ENCODE results near the gene FAM13C. TPM values are rescaled to one million over a fixed set of nuclear protein-coding genes. Genes with fewer than 3 reads are reported as not detected.

Gene FAM13C
- total RNA-seq, 4 donors from 2014 or later, result 45.1 to 62.9 (median 53.1) TPM

DNA sequence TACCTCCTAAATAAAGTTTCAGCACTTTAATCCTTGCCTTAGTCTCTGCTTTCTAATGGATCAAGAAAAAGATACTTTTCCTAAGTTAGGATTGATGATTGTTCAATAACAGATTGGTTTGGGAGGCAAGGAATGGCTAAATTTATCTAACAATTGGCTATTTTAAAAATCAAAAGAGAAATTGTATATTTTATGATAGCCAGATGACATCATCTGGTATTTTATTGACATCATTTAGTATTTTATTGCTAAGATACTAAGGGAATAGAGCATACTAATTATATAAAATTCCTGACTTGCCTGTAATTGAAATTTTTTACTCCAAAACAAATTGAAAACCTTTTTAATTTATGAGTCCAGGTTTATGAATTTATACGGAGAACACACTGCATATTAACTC lies 19.3 kb upstream of the FAM13C start:
- 70% methylated on average over 1 of the region's 1 CpG for WGBS
- peaks cover 0 to 18% (median 10%) of the 10 kb centered on the region in 4 donors for H3K4me1 ChIP-seq
- H3K9me3 ChIP-seq, result no peaks in the 10 kb centered on the region
- peak overlapping the region in 2 of 4 donors; percentile 53 to 66 for H3K27ac ChIP-seq (replicated peaks in 1 of 4)
- no peaks in the 10 kb centered on the region for H3K27me3 ChIP-seq
- no peaks in the 10 kb centered on the region for H3K36me3 ChIP-seq
- no peak for DNase-seq (ENCODE audit: extremely low spot score)
- H3K4me3 ChIP-seq, result no peak overlapping the region
- TF ChIP-seq POLR2A (IDR thresholded peaks at IDR 0.05; ENCODE audit: low read depth) (no peak), POLR2AphosphoS5 (IDR thresholded peaks at IDR 0.05) (no peak), EP300 (IDR thresholded peaks at IDR 0.05) (no peak)
- TF ChIP-seq, protein P1, sequence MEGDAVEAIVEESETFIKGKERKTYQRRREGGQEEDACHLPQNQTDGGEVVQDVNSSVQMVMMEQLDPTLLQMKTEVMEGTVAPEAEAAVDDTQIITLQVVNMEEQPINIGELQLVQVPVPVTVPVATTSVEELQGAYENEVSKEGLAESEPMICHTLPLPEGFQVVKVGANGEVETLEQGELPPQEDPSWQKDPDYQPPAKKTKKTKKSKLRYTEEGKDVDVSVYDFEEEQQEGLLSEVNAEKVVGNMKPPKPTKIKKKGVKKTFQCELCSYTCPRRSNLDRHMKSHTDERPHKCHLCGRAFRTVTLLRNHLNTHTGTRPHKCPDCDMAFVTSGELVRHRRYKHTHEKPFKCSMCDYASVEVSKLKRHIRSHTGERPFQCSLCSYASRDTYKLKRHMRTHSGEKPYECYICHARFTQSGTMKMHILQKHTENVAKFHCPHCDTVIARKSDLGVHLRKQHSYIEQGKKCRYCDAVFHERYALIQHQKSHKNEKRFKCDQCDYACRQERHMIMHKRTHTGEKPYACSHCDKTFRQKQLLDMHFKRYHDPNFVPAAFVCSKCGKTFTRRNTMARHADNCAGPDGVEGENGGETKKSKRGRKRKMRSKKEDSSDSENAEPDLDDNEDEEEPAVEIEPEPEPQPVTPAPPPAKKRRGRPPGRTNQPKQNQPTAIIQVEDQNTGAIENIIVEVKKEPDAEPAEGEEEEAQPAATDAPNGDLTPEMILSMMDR (IDR thresholded peaks at IDR 0.05), result no peak
- intact Hi-C loops (cut with DNase I), result loop anchor here (10.0 kb wide), 1 partner anchor 203 kb away; no protein-coding TSS in a partner anchor

DNA sequence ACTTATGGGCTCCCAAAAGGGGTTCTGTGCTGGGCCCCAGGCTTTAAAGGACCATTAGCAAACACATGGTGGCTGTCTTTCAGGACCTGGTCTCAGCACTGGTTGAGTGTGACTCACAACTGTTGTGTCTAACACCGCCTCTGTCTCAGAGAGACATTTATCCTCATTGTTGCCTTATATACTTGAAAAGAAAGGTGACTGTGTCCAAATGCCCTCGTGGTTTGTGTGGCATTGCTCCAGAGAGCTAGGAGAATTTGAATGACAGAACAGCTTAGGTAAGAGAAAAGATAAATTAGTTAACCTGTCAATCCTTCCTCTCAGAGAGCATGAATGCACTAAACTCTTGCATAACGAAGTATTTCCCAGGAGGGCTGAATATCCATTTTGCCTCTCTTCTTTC lies 14.5 kb upstream of the FAM13C start:
- no peak overlapping the region for H3K27ac ChIP-seq (replicated peaks in 1 of 4)
- peaks cover 0 to 24% (median 17%) of the 10 kb centered on the region in 4 donors for H3K4me1 ChIP-seq
- H3K4me3 ChIP-seq, result no peak overlapping the region
- no peaks in the 10 kb centered on the region for H3K27me3 ChIP-seq
- WGBS, result 86% methylated on average over 3 of the region's 3 CpGs
- no peaks in the 10 kb centered on the region for H3K9me3 ChIP-seq
- DNase-seq (ENCODE audit: extremely low spot score), result no peak
- H3K36me3 ChIP-seq, result no peaks in the 10 kb centered on the region
- TF ChIP-seq EP300 (IDR thresholded peaks at IDR 0.05) (no peak), POLR2A (IDR thresholded peaks at IDR 0.05; ENCODE audit: low read depth) (no peak), POLR2AphosphoS5 (IDR thresholded peaks at IDR 0.05) (no peak)
- TF ChIP-seq, protein P1 (IDR thresholded peaks at IDR 0.05), result no peak
- intact Hi-C loops (cut with DNase I), result no loop called here

DNA sequence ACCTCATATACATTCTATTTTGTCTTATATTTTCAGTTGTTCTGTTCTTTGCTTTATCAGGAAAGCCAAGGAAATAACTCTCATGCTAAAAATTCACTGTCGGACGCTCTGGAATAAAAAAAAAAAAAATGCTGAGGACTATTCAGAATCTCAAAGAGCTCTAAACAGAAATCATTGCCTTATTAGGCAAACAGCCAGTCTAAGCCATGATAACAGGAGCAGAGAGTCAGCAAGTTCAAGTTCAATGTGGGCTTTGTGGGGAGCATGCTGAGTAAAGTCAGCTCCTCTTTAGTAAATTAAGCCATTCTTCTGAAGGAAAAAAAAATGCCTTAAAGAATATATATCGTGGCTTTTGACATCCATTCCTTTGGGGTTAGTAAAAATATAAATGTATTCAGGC lies 13.6 kb upstream of the FAM13C start:
- Histone ChIP-seq H3K36me3 (no peaks in the 10 kb centered on the region), H3K4me1 (peaks cover 0 to 24% (median 17%) of the 10 kb centered on the region in 4 donors), H3K27me3 (no peaks in the 10 kb centered on the region), H3K27ac (replicated peaks in 1 of 4) (no peak overlapping the region), H3K9me3 (no peaks in the 10 kb centered on the region), H3K4me3 (no peak overlapping the region)
- WGBS, result 72% methylated on average over 3 of the region's 3 CpGs
- TF ChIP-seq EP300 (IDR thresholded peaks at IDR 0.05) (no peak), POLR2A (IDR thresholded peaks at IDR 0.05; ENCODE audit: low read depth) (no peak), POLR2AphosphoS5 (IDR thresholded peaks at IDR 0.05) (no peak)
- TF ChIP-seq, protein P1 (IDR thresholded peaks at IDR 0.05), result no peak
- no peak for DNase-seq (ENCODE audit: extremely low spot score)
- intact Hi-C loops (cut with DNase I), result no loop called here

DNA sequence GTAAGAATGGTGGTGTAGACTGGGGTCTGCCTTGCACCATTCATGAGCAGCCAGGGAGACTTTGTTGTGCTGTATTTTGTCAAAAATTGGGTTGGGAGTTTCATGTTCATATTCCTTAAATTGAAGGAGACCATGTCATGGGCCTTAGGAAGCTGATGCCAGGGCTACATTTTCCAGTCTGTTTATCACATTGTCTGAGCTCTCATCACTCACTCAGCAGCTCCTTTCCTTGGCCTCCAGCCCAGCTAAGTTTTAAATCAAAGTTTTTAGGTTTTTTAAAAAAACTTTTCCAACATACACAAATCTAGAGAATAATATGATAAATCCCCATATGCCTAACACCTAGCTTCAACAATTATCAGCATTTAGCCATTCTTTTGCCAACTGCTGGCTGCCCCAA lies 12.6 kb upstream of the FAM13C start:
- Histone ChIP-seq H3K27me3 (no peaks in the 10 kb centered on the region), H3K4me1 (peaks cover 0 to 24% (median 17%) of the 10 kb centered on the region in 4 donors), H3K27ac (replicated peaks in 1 of 4) (no peak overlapping the region), H3K4me3 (no peak overlapping the region), H3K36me3 (no peaks in the 10 kb centered on the region), H3K9me3 (no peaks in the 10 kb centered on the region)
- TF ChIP-seq, protein P1 (IDR thresholded peaks at IDR 0.05), result no peak
- no peak for TF ChIP-seq POLR2AphosphoS5 (IDR thresholded peaks at IDR 0.05)
- TF ChIP-seq EP300 (IDR thresholded peaks at IDR 0.05), result no peak
- no peak for TF ChIP-seq POLR2A (IDR thresholded peaks at IDR 0.05; ENCODE audit: low read depth)
- no peak for DNase-seq (ENCODE audit: extremely low spot score)
- intact Hi-C loops (cut with DNase I), result no loop called here

DNA sequence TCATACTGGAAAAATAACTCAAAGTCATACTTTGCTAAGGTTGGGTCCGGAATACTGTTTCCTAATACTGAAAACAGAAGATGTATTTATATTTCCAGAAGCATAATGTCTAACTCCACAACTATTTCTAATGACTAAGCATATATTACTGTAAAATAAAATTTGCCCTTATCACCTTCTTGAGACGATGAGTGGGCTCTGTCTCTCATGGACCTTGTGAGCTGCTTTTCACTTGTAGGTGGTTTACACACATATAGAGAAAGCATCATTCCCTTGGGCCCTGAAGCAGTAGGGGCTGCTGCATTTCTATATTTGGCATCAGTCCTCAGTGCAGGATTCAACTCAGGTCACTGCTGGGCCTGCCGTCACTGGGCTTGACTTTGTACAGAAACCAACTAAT lies 10.7 kb upstream of the FAM13C start:
- Histone ChIP-seq H3K27me3 (no peaks in the 10 kb centered on the region), H3K9me3 (no peaks in the 10 kb centered on the region), H3K27ac (replicated peaks in 1 of 4) (peak overlapping the region; percentile 24 to 41 (median 28)), H3K4me3 (no peak overlapping the region), H3K4me1 (peaks cover 0 to 24% (median 17%) of the 10 kb centered on the region in 4 donors), H3K36me3 (no peaks in the 10 kb centered on the region)
- 43% methylated on average over 3 of the region's 3 CpGs for WGBS
- no peak for TF ChIP-seq EP300 (IDR thresholded peaks at IDR 0.05)
- no peak for TF ChIP-seq POLR2A (IDR thresholded peaks at IDR 0.05; ENCODE audit: low read depth)
- TF ChIP-seq POLR2AphosphoS5 (IDR thresholded peaks at IDR 0.05), result no peak
- TF ChIP-seq, protein P1 (IDR thresholded peaks at IDR 0.05), result no peak
- no peak for DNase-seq (ENCODE audit: extremely low spot score)
- intact Hi-C loops (cut with DNase I), result no loop called here

All from esophagus muscularis mucosa (tissue), 4 donors.